Activated CD4-positive, alpha-beta memory T cell treated with anti-CD3 and anti-CD28 coated beads for 36 hours (primary cell): ENCODE measurements around the gene MRPL42. TPM values are rescaled to one million over a fixed set of nuclear protein-coding genes. Genes with fewer than 3 reads are reported as not detected.

Experiments used
- CTCF ChIA-PET: fragments of 350-600 bp; sonication (Branson Sonifier 250); formaldehyde crosslinking; loops from one replicate; lab custom pipeline; 2021; ENCODE audit warnings: antibody characterized with exemption, inconsistent platforms; lab: Charles Lee
- POLR2A ChIA-PET: fragments of 350-600 bp; sonication (Branson Sonifier 250); formaldehyde crosslinking; loops from one replicate; lab custom pipeline; 2021; ENCODE audit warnings: antibody characterized with exemption; lab: Charles Lee
- DNase-seq: peaks from one replicate; pipeline ENCODE4 v3.0.0-alpha.2; 2020
- H3K27ac Mint-ChIP-seq: one replicate; pipeline ENCODE4 v1.8.0; 2021; ENCODE audit warnings: mixed read lengths
- H3K27me3 Mint-ChIP-seq: one replicate; pipeline ENCODE4 v1.8.0; 2021; ENCODE audit warnings: mixed read lengths
- H3K36me3 Mint-ChIP-seq: one replicate; pipeline ENCODE4 v1.8.0; 2021; ENCODE audit warnings: mixed read lengths
- H3K4me1 Mint-ChIP-seq: one replicate; pipeline ENCODE4 v1.8.0; 2021; ENCODE audit warnings: low read depth, mixed read lengths
- H3K4me3 Mint-ChIP-seq: one replicate; pipeline ENCODE4 v1.8.0; 2021; ENCODE audit warnings: mild to moderate bottlenecking, mixed read lengths
- H3K9me3 Mint-ChIP-seq: one replicate; pipeline ENCODE4 v1.8.0; 2021; ENCODE audit warnings: mixed read lengths
- intact Hi-C: fragments of 100-400 bp; cut with micrococcal nuclease; formaldehyde crosslinking; loops from one replicate; pipeline ENCODE4 v1.15.1; 2023
- total RNA-seq, 2 experiments: library from RNA; stranded (reverse); gene quantifications; one replicate each; pipeline ENCODE4 v1.2.3, GENCODE V29; 2021

Gene MRPL42
- total RNA-seq = 10 to 100 TPM; 65.0 to 67.6 TPM

DNA sequence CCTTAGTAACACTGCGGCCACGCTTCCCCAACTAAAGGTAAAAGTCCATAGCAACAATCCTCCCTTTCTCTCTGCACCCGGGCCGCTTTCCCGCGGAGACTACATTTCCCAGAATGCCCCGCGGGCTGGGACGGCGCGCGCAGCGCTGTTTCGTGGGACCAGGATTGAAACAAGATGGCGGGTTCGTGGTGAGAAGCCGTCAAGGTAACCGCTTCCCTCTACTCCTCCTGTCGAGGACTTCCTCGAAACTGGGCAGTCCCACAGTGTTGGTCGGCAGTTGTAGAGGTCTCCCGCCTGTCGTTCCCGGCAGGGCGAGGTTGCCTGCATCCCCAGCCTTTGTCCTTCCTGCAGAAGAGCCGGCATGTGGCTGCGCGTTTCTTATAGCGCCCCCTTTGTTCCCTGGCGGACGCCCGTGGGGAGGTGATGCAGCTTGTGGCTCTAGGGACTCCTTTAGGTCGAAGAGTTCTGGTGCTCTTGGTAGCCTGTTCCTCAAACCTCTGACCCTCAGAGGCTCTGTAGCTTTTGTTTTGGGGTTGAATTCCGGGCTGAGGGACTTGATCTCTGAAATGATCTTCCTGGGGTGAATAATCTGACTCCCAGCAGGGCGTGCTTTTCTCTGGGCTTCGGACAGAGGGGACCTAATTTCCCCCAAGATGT, at the start of gene MRPL42:
TSS of gene MRPL42 (plus strand) at position 164 of the 657 bp plus-strand sequence. CDS start 1,772 bp downstream, outside the sequence.
- POLR2A ChIA-PET = interaction anchor here (2.0 kb wide), 1 partner anchor 25 kb away, joined by 13 read pairs; the partner anchor contains the start of gene UBE2N
- H3K27ac Mint-ChIP-seq = peak within 1 kb of the TSS; percentile 88
- no peaks in the 10 kb centered on the region for H3K27me3 Mint-ChIP-seq
- intact Hi-C loops = loop anchor here (1.0 kb wide), 1 partner anchor 25 kb away; no protein-coding TSS in a partner anchor
- H3K36me3 Mint-ChIP-seq = peaks cover 8% of the 10 kb centered on the region
- peak; percentile 95 for DNase-seq
- peak within 1 kb of the TSS; percentile 93 for H3K4me3 Mint-ChIP-seq
- peaks cover 29% of the 10 kb centered on the region for H3K4me1 Mint-ChIP-seq
- CTCF ChIA-PET = interaction anchor here (0.6 to 3.3 kb wide), 13 partner anchors 9 to 634 kb away, joined by 3 to 11 read pairs (median 4); no protein-coding TSS in a partner anchor
- H3K9me3 Mint-ChIP-seq = no peaks in the 10 kb centered on the region

DNA sequence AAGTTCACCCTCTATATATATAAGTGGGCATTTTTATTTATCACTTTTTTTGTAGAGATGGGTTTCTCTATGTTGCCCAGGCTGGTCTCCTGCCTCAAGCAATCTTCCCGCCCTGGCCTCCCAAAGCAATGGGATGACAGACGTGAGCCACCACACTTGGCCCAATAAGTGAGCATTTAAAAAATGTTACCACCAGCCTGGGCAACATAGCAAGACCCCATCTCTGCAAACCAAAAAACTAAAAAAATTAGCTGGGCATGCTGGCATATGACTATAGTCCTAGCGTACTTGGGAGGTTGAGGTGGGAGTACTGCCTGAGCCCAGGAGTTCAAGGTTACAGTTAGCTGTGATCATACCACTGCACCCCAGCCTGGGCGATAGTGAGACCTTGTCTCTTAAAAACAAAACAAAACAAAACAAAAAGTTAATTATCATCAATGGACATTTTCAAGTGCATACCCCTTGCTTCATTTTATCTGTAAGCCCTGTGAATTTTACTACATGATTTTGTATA, 49.3 kb upstream of the MRPL42 start:
- intact Hi-C loops = loop anchor here (5.0 kb wide), 3 partner anchors 391 to 684 kb away; no protein-coding TSS in a partner anchor
- DNase-seq = no peak
- ChIA-PET POLR2A (no interaction called here), CTCF (interaction anchor here (1.0 to 3.6 kb wide), 2 partner anchors 19 to 684 kb away, joined by 3 to 72 read pairs; no protein-coding TSS in a partner anchor)
- H3K4me1 Mint-ChIP-seq = peaks cover 83% of the 10 kb centered on the region
- H3K9me3 Mint-ChIP-seq = no peaks in the 10 kb centered on the region
- H3K36me3 Mint-ChIP-seq = peaks cover 3% of the 10 kb centered on the region
- H3K27me3 Mint-ChIP-seq = no peaks in the 10 kb centered on the region
- H3K4me3 Mint-ChIP-seq = no peak overlapping the region
- no peak overlapping the region for H3K27ac Mint-ChIP-seq

DNA sequence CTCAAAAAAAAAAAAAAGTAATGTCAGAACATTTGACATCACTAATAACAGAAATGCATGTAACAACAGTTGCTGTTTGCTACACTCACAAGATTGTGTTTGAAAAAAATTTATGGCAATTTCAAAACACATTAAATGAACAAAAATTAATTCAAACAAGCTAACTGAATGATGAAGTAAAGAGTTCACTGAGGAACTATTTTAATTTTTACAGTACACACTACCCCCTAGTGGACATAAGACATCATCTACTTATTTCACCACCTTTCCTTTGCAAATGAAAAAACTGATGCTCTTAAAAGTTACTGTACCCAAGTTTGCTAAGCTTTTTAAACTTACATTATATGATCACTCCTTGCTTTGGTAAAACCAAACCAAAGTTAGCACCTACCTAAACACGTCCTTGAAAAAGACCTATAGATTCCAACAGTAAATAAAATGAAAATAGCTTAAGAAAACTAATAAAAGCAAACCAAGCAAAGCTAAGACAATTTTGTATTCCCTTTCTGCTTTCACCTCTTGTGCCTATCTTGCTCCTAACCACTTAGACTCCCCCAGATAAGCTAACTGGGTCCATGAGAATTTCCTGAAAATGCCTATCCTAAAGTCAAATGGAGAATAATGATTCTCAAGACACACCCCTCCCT, 47.8 kb upstream of the MRPL42 start:
- peaks cover 1% of the 10 kb centered on the region for H3K36me3 Mint-ChIP-seq
- no peaks in the 10 kb centered on the region for H3K27me3 Mint-ChIP-seq
- no peak overlapping the region for H3K27ac Mint-ChIP-seq
- DNase-seq = no peak
- H3K4me1 Mint-ChIP-seq = peaks cover 85% of the 10 kb centered on the region
- H3K9me3 Mint-ChIP-seq = no peaks in the 10 kb centered on the region
- CTCF ChIA-PET = interaction anchor here (0.6 to 3.6 kb wide), 40 partner anchors 9 to 879 kb away, joined by 3 to 72 read pairs (median 5); partner anchors contain the start of genes EEA1, MRPL42 and UBE2N
- H3K4me3 Mint-ChIP-seq = no peak overlapping the region
- POLR2A ChIA-PET = interaction anchor here (0.7 to 2.5 kb wide), 10 partner anchors 12 to 509 kb away, joined by 3 to 28 read pairs (median 4); no protein-coding TSS in a partner anchor
- intact Hi-C loops = loop anchor here (2.0 to 5.0 kb wide), 8 partner anchors 17 to 683 kb away; no protein-coding TSS in a partner anchor

DNA sequence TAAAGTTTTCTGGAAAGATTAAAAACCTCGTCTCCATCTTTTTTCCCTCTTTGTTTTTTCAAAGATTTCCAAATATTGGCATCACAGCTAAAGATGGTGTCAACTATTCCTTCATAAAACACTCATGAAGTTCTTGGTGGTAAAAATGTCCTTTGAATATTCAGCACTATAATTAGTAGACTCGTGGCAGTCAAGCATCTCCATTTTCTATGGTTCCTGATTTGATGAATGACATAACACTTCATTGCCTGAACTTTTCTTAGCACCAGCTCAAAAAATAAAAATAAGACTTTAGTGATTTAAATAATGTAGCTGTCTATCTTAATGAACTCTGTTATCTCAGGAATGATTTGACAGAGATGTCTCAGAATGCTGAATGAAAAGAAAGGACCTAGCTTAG, 45.3 kb upstream of the MRPL42 start:
- Mint-ChIP-seq H3K4me3 (no peak overlapping the region), H3K36me3 (no peaks in the 10 kb centered on the region), H3K4me1 (peaks cover 84% of the 10 kb centered on the region), H3K9me3 (no peaks in the 10 kb centered on the region), H3K27me3 (no peaks in the 10 kb centered on the region), H3K27ac (peak overlapping the region; percentile 21)
- CTCF ChIA-PET = interaction anchor here (0.9 to 1.6 kb wide), 4 partner anchors 14 to 680 kb away, joined by 3 to 5 read pairs (median 3); no protein-coding TSS in a partner anchor
- intact Hi-C loops = loop anchor here (5.0 kb wide), 1 partner anchor 510 kb away; no protein-coding TSS in a partner anchor
- POLR2A ChIA-PET = interaction anchor here (0.9 to 1.9 kb wide), 2 partner anchors 14 to 19 kb away, joined by 3 to 6 read pairs; no protein-coding TSS in a partner anchor
- no peak for DNase-seq

DNA sequence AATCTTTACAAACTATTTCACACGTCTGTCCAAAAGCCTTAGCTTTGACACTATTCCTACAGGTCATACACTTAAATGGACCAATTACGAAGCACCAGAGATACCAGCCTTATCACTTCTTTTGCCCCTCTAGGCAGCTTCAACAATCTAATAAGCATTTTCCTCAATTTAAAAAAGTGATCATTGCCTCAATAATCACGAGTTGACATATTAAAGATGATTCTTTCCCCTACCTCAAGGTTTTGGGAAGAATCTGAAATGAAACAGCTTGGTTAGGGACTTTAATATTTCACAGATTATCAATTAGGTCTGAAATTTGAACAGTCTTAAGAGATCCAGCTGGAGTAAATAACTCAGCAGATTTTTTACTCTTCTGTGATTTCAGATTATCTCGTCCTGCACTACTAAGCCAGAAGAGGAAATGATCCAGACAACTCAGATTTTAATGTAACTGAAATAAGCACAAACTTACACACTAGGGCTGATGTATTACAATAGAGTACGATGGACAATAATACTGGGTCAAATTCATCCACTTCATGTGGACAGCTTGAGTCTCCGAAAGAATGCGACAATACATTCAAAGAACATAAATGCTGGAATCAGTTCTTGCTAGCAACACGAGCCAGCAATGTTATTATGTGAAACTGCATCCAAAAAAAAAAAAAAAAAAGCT, 41.4 kb upstream of the MRPL42 start:
- H3K27me3 Mint-ChIP-seq = no peaks in the 10 kb centered on the region
- peak overlapping the region; percentile 66 for H3K27ac Mint-ChIP-seq
- H3K4me3 Mint-ChIP-seq = no peak overlapping the region
- peaks cover 2% of the 10 kb centered on the region for H3K36me3 Mint-ChIP-seq
- POLR2A ChIA-PET = interaction anchor here (0.7 to 2.0 kb wide), 3 partner anchors 9 to 1646 kb away, joined by 3 to 6 read pairs (median 3); no protein-coding TSS in a partner anchor
- intact Hi-C loops = no loop called here
- no peaks in the 10 kb centered on the region for H3K9me3 Mint-ChIP-seq
- peaks cover 83% of the 10 kb centered on the region for H3K4me1 Mint-ChIP-seq
- no peak for DNase-seq
- CTCF ChIA-PET = interaction anchor here (1.0 to 1.5 kb wide), 4 partner anchors 9 to 439 kb away, joined by 3 to 8 read pairs (median 4); no protein-coding TSS in a partner anchor

DNA sequence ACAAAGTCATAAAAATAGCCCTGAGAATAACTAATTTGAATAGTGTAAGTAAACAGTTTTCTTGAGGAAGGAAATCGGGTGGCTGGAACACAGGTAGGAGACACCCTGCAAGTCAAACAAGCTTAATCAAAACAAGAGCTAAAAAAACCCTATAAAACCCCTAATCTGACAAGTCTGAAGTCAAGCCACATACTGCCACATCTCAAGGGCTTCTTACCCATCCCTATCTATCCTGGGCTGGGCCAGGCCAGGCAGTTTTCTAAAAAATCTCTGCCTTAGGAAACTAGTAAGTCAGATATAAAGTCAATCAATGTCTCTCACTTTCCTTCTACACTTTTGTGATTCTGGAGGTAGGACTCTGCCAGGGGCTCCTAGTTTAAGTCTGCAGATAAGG, 40.9 kb upstream of the MRPL42 start:
- DNase-seq = no peak
- intact Hi-C loops = no loop called here
- peaks cover 2% of the 10 kb centered on the region for H3K36me3 Mint-ChIP-seq
- peak overlapping the region; percentile 66 for H3K27ac Mint-ChIP-seq
- no peaks in the 10 kb centered on the region for H3K27me3 Mint-ChIP-seq
- ChIA-PET CTCF (interaction anchor here (0.9 to 1.5 kb wide), 4 partner anchors 8 to 439 kb away, joined by 3 to 8 read pairs (median 4); no protein-coding TSS in a partner anchor), POLR2A (interaction anchor here (0.7 to 0.8 kb wide), 2 partner anchors 8 to 1646 kb away, joined by 3 read pairs; no protein-coding TSS in a partner anchor)
- H3K4me3 Mint-ChIP-seq = no peak overlapping the region
- H3K9me3 Mint-ChIP-seq = no peaks in the 10 kb centered on the region
- H3K4me1 Mint-ChIP-seq = peaks cover 83% of the 10 kb centered on the region

DNA sequence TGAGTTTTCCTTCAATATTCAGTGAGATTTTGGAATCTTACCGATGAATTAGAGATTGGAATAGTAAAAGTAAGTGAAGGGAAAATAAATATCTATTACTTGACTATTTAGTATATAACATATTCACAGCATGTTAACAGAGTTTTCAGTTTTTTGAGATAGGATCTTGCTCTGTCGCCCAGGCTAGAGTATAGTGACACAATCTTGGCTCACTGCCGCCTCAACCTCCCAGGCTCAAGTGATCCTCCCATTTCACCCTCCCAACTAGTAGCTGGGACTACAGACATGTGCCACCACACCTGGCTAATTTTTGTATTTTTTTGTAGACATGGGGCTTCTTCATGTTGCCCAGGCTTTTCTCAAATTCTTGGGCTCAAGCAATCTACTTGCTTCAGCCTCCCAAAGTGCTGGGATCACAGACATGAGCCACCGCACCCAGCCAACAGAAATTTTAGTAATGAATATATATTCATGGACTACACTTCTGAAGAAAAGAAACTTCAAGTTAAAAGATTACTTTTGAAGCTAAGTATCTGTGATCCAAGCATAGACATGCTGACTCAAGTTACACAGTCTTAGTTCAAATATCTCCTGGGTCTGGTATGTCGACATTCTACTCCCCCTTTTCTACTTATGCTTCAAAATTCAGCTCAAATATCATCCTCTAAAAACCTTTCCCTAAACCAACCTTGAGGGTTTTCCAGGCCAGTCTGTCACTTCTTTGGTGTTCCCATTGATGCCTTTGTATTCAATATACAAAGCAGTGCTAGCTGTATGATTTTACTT, 39.3 kb upstream of the MRPL42 start:
- intact Hi-C loops = no loop called here
- peaks cover 77% of the 10 kb centered on the region for H3K4me1 Mint-ChIP-seq
- no peaks in the 10 kb centered on the region for H3K27me3 Mint-ChIP-seq
- CTCF ChIA-PET = interaction anchor here (1.0 to 1.7 kb wide), 2 partner anchors 8 to 17 kb away, joined by 3 to 9 read pairs; no protein-coding TSS in a partner anchor
- no peaks in the 10 kb centered on the region for H3K9me3 Mint-ChIP-seq
- H3K36me3 Mint-ChIP-seq = peaks cover 2% of the 10 kb centered on the region
- H3K4me3 Mint-ChIP-seq = no peak overlapping the region
- DNase-seq = no peak
- POLR2A ChIA-PET = interaction anchor here (0.5 to 1.0 kb wide), 3 partner anchors 8 to 43 kb away, joined by 3 read pairs; no protein-coding TSS in a partner anchor
- H3K27ac Mint-ChIP-seq = no peak overlapping the region

DNA sequence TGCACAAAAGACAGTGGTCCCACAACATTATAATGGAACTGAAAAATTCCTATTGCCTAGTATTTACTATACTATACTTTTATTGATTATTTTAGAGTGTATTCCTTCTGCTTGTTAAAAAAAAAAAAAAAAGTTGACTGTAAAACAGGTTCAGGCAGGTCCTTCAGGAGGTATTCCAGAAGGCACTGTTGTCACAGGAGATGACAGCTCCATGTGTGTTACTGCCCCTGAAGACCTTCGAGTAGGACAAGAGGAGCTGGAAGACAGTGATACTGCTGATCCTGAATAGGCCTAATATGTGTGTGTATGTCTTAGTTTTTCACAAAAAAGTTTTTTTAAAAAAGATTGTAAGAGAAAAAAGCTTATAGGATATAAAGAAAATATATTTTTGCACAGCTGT, 37.9 kb upstream of the MRPL42 start:
- intact Hi-C loops = no loop called here
- no peak for DNase-seq
- Mint-ChIP-seq H3K36me3 (peaks cover 2% of the 10 kb centered on the region), H3K27me3 (no peaks in the 10 kb centered on the region), H3K4me3 (no peak overlapping the region), H3K27ac (no peak overlapping the region), H3K4me1 (peaks cover 77% of the 10 kb centered on the region), H3K9me3 (no peaks in the 10 kb centered on the region)
- ChIA-PET CTCF (interaction anchor here (0.9 to 1.1 kb wide), 2 partner anchors 9 to 10 kb away, joined by 4 to 6 read pairs; no protein-coding TSS in a partner anchor), POLR2A (no interaction called here)

DNA sequence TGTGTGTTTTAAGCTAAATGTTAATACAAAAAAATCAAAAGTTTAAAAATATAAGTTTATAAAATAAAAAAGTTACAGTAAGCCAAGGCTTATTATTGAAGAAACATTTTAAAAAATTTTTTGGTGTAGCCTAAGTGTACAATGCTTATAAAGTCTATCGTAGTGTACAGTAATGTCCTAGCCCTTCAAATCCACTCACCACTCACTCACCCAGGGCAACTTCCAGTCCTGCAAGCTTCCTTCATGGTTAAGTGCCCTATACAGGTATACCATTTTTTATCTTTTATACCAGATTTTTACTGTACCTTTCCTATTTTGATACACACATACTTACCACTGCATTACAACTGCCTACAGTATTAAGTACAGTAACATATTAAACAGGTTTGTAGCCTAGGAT, 37.5 kb upstream of the MRPL42 start:
- no peak overlapping the region for H3K4me3 Mint-ChIP-seq
- H3K4me1 Mint-ChIP-seq = peaks cover 76% of the 10 kb centered on the region
- H3K27me3 Mint-ChIP-seq = no peaks in the 10 kb centered on the region
- H3K27ac Mint-ChIP-seq = no peak overlapping the region
- ChIA-PET POLR2A (no interaction called here), CTCF (interaction anchor here (0.9 to 1.1 kb wide), 2 partner anchors 9 to 10 kb away, joined by 4 to 6 read pairs; no protein-coding TSS in a partner anchor)
- intact Hi-C loops = no loop called here
- no peaks in the 10 kb centered on the region for H3K9me3 Mint-ChIP-seq
- no peak for DNase-seq
- H3K36me3 Mint-ChIP-seq = peaks cover 2% of the 10 kb centered on the region

DNA sequence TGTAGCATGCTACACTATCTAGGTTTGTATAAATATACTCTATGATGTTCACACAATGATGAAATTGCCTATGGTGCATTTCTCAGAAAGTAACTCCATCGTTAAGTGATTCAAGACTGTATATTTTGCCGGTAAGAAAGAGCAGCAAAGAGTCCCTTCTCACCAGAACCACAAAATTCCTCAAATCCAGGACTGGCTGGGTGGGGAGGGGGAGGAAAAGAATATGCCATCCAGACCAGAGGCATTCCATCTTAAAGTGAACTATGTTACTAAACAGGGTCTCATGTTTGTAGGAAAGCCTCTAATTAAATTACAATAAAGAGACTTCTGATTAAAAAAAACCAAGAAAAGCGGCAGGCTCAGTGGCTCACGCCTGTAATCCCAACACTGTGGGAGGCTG, 37.0 kb upstream of the MRPL42 start:
- no peaks in the 10 kb centered on the region for H3K9me3 Mint-ChIP-seq
- peaks cover 2% of the 10 kb centered on the region for H3K36me3 Mint-ChIP-seq
- no peak overlapping the region for H3K27ac Mint-ChIP-seq
- CTCF ChIA-PET = interaction anchor here (0.9 to 1.1 kb wide), 2 partner anchors 10 to 11 kb away, joined by 4 to 6 read pairs; no protein-coding TSS in a partner anchor
- POLR2A ChIA-PET = no interaction called here
- no peak for DNase-seq
- no peaks in the 10 kb centered on the region for H3K27me3 Mint-ChIP-seq
- peaks cover 76% of the 10 kb centered on the region for H3K4me1 Mint-ChIP-seq
- intact Hi-C loops = no loop called here
- no peak overlapping the region for H3K4me3 Mint-ChIP-seq
